Measurements from ENCODE around the gene DPH3.

DNA sequence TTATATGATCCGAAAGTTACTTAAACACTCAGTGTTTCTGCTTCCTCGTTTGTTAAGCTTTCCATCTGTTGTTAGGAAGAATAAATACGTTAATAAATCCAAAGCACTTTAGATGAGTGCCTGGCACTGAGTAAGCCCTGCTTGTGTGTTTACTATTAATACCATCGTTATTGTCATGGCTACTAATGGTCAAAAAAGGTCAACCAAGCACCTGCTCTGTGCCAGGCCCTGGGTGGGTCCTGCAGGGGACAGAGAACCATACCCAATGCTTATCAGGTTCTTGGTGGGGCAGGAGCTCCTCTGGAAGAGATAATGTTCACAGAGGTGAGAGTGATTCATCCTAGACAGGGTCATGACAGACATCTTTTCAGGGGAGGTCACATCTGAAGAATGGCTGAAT lies 50.4 kb downstream of the DPH3 start:
- TF ChIP-seq, protein P1, sequence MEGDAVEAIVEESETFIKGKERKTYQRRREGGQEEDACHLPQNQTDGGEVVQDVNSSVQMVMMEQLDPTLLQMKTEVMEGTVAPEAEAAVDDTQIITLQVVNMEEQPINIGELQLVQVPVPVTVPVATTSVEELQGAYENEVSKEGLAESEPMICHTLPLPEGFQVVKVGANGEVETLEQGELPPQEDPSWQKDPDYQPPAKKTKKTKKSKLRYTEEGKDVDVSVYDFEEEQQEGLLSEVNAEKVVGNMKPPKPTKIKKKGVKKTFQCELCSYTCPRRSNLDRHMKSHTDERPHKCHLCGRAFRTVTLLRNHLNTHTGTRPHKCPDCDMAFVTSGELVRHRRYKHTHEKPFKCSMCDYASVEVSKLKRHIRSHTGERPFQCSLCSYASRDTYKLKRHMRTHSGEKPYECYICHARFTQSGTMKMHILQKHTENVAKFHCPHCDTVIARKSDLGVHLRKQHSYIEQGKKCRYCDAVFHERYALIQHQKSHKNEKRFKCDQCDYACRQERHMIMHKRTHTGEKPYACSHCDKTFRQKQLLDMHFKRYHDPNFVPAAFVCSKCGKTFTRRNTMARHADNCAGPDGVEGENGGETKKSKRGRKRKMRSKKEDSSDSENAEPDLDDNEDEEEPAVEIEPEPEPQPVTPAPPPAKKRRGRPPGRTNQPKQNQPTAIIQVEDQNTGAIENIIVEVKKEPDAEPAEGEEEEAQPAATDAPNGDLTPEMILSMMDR (conservative IDR thresholded peaks at IDR 0.05): no peak
- no peak for TF ChIP-seq ZFX (IDR thresholded peaks at IDR 0.05)
